ENCODE results near the gene XXYLT1. TPM values are rescaled to one million over a fixed set of nuclear protein-coding genes. Genes with fewer than 3 reads are reported as not detected.

Gene XXYLT1
- total and polyA plus RNA-seq, 9 of the 15 experiments (the other 6 are each of a cell fraction or from before 2014, with no cell fraction given): 1.9 to 18.9 (median 15.0) TPM

- 0 out of 4 replicates have a peak, but pooled peaks of 1 of the 2 experiments have one; percentile 10 for TF ChIP-seq RAD21 (CRISPR knock-in tag; conservative IDR thresholded peaks at IDR 0.05 in 1 of 2, IDR thresholded peaks at IDR 0.05 in 1 of 2)
- TF ChIP-seq CHD2 (IDR thresholded peaks at IDR 0.05; ENCODE audit: low read depth, low read length): no peak
- TF ChIP-seq IRF9 (tag; IDR thresholded peaks at IDR 0.05): no peak
- TF ChIP-seq TCF7L2 (IDR thresholded peaks at IDR 0.05; ENCODE audit: low read depth, low read length): no peak
- no peak for TF ChIP-seq ZNF699 (CRISPR knock-in tag; IDR thresholded peaks at IDR 0.05; ENCODE audit: insufficient replicate concordance)
- no peak for TF ChIP-seq NFXL1 (CRISPR knock-in tag; IDR thresholded peaks at IDR 0.05)
- TF ChIP-seq SMARCA4 (IDR thresholded peaks at IDR 0.05): 0 out of 2 replicates have a peak, but pooled peaks have one; percentile 15
- no peak for TF ChIP-seq HNRNPH1 (optimal IDR thresholded peaks at IDR 0.05; ENCODE audit: low read depth, low read length)
- TF ChIP-seq CTBP1 (IDR thresholded peaks at IDR 0.05; ENCODE audit: borderline replicate concordance): 0 out of 2 replicates have a peak, but pooled peaks have one; percentile 12
- TF ChIP-seq TARDBP (IDR thresholded peaks at IDR 0.05): no peak
- TF ChIP-seq SMAD4 (CRISPR knock-in tag; conservative IDR thresholded peaks at IDR 0.05): 0 out of 2 replicates have a peak, but pooled peaks have one; percentile 29
- TF ChIP-seq POU5F1 (IDR thresholded peaks at IDR 0.05; ENCODE audit: borderline replicate concordance, low read depth, low read length, partially characterized antibody): no peak
- TF ChIP-seq ZNF518B (CRISPR knock-in tag; IDR thresholded peaks at IDR 0.05): no peak
- no peak for TF ChIP-seq PHTF2 (CRISPR knock-in tag; IDR thresholded peaks at IDR 0.05)
- TF ChIP-seq KLF16 (IDR thresholded peaks at IDR 0.05): no peak
- TF ChIP-seq ARID1B (IDR thresholded peaks at IDR 0.05): 0 out of 2 replicates have a peak, but pooled peaks have one; percentile 22
- TF ChIP-seq MITF (IDR thresholded peaks at IDR 0.05): no peak
- TF ChIP-seq ZNF133 (CRISPR knock-in tag; IDR thresholded peaks at IDR 0.05): no peak
- no peak for TF ChIP-seq CC2D1A (IDR thresholded peaks at IDR 0.05)
- no peak for TF ChIP-seq HDAC1 (IDR thresholded peaks at IDR 0.05)
- TF ChIP-seq ZNF398 (CRISPR knock-in tag; IDR thresholded peaks at IDR 0.05): no peak
- TF ChIP-seq SP1 (CRISPR knock-in tag; IDR thresholded peaks at IDR 0.05): no peak
- no peak for TF ChIP-seq HDAC6 (IDR thresholded peaks at IDR 0.05; ENCODE audit: low read depth, low read length)
- TF ChIP-seq EP300 (IDR thresholded peaks at IDR 0.05; ENCODE audit: low read length): peak; percentile 62; the same call in 1 of the 2 replicates
These were observed 157.9 kb downstream of the XXYLT1 start (continued) for GRCh38 chr3:195113048-195113447.

All from K562 (cell line).